Caco-2 (cell line): Measurements from ENCODE around the gene NFATC1. TPM values are rescaled to one million over a fixed set of nuclear protein-coding genes. Genes with fewer than 3 reads are reported as not detected.

Experiments
- BruUV-seq: library from RNA; stranded (reverse); fragments of 400-500 nt; replicated peaks from 2 replicates; lab custom pipeline; 2021; lab: Mats Ljungman, UMichigan
- CTCF ChIA-PET: fragments of 300-600 bp; sonication (Branson Sonifier 250); formaldehyde crosslinking; loops from one replicate; lab custom pipeline; 2022; ENCODE audit warnings: antibody characterized with exemption; lab: Charles Lee
- POLR2A ChIA-PET: fragments of 300-600 bp; sonication (Branson Sonifier 250); formaldehyde crosslinking; loops from one replicate; lab custom pipeline; 2022; ENCODE audit warnings: antibody characterized with exemption; lab: Charles Lee
- DNase-seq, 2 experiments: peaks; one replicate each; pipeline versions ENCODE4 v3.0.0 to v3.0.0-alpha.2; 2020 to 2022
- H3K27me3 ChIP-seq: replicated peaks from 2 replicates; pipeline ENCODE4 v1.6.0; 2011; ENCODE audit warnings: low read length; ENCODE audit not compliant: control insufficient read depth, insufficient read depth
- H3K36me3 ChIP-seq: 2 replicates; pipeline ENCODE4 v1.5.1; 2011; ENCODE audit warnings: low read length; ENCODE audit not compliant: control insufficient read depth, insufficient read depth
- H3K4me1 ChIP-seq: fragments of 250-450 bp; sonication (Bioruptor Pico); 2 replicates; pipeline ENCODE4 v1.5.1; 2020; ENCODE audit warnings: mild to moderate bottlenecking
- H3K4me3 ChIP-seq: 2 replicates; pipeline ENCODE4 v1.5.1; 2011; ENCODE audit warnings: low read depth, mild to moderate bottlenecking, control low read depth, low read length
- H3K9me3 ChIP-seq: fragments of 250-450 bp; sonication (Bioruptor Pico); 2 replicates; pipeline ENCODE4 v1.5.1; 2020; ENCODE audit warnings: mild to moderate bottlenecking, moderate library complexity
- H3K27ac Mint-ChIP-seq: one replicate; pipeline ENCODE4 v1.8.0; 2022; ENCODE audit warnings: mixed read lengths; ENCODE audit not compliant: unreplicated experiment
- H3K27me3 Mint-ChIP-seq: one replicate; pipeline ENCODE4 v1.8.0; 2022; ENCODE audit warnings: mixed read lengths; ENCODE audit not compliant: insufficient read depth, unreplicated experiment
- H3K36me3 Mint-ChIP-seq: one replicate; pipeline ENCODE4 v1.8.0; 2022; ENCODE audit warnings: mild to moderate bottlenecking, mixed read lengths; ENCODE audit not compliant: insufficient read depth, unreplicated experiment
- H3K4me1 Mint-ChIP-seq: one replicate; pipeline ENCODE4 v1.8.0; 2022; ENCODE audit warnings: low read depth, mixed read lengths; ENCODE audit not compliant: unreplicated experiment
- H3K4me3 Mint-ChIP-seq: one replicate; pipeline ENCODE4 v1.8.0; 2022; ENCODE audit warnings: mild to moderate bottlenecking, moderate library complexity, mixed read lengths; ENCODE audit not compliant: unreplicated experiment
- H3K9me3 Mint-ChIP-seq: one replicate; pipeline ENCODE4 v1.8.0; 2022; ENCODE audit warnings: mixed read lengths; ENCODE audit not compliant: unreplicated experiment
- intact Hi-C: fragments of 100-400 bp; cut with micrococcal nuclease; formaldehyde crosslinking; loops from one replicate; pipeline ENCODE4 v1.10.0; 2022; ENCODE audit not compliant: unreplicated experiment
- total RNA-seq: library from RNA; stranded (reverse); gene quantifications from 2 replicates; pipeline ENCODE4 v1.2.3, GENCODE V29; 2022
- TF ChIP-seq, protein P1 (sequence below), 2 experiments: fragments of 200-600 bp in 1 of 2; IDR thresholded peaks; 1 replicate in 1 of 2; 2 replicates in 1 of 2; pipeline versions ENCODE4 v1.5.1 to v1.8.0; 2011 to 2022; ENCODE audit warnings: antibody characterized with exemption in 1 of 2, control low read depth in 1 of 2, inconsistent platforms in 1 of 2, low read depth in 1 of 2, low read length in 1 of 2, mild to moderate bottlenecking in 1 of 2, moderate library complexity in 1 of 2; ENCODE audit not compliant: insufficient read depth in 1 of 2, severe bottlenecking in 1 of 2, unreplicated experiment in 1 of 2

NFATC1 gene
- total RNA-seq, 1 experiment from 2014 or later, result 0.66 TPM

DNA sequence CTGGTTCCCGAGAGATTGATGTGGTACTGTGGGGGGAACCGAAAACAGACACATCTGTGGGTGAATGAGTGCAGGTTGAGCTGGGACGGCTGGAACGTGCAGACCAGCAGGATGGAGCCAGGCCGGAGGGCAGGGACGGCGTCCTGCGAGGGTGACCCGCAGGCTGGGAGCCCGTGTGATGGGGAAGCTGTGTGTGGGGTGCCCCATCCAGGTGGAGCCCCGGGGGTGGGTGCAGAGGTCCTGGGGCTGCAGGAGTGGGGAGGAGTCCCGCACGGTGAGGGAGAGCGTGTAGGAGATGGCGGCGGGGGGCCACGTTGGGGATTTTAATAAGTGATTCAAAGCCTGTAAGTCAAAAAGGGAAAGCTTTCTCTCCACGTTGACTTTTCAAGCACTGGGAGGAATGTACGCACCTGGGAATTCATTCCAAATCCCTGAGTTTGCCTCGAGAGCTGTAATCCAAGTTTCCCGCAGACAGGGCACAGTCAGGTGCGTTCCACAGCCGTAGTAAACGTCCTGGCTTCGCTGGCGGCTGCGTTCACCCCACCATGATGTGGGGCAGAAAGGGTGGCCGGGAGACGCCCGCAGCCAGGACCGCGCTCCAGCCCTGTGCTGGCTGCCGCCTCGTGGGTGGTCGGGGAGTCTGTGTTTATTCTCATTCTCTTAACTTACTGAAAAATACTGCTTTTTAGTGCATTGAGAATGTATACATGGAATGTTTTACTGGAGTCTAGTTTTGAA is 54.0 kb downstream of the NFATC1 start:
- Mint-ChIP-seq H3K4me1 (no peaks in the 10 kb centered on the region), H3K27me3 (no peaks in the 10 kb centered on the region), H3K4me3 (no peak overlapping the region), H3K27ac (no peak overlapping the region), H3K9me3 (no peaks in the 10 kb centered on the region), H3K36me3 (no peaks in the 10 kb centered on the region)
- H3K27me3 ChIP-seq, result no peaks in the 10 kb centered on the region
- H3K9me3 ChIP-seq, result no peaks in the 10 kb centered on the region
- BruUV-seq, result no TSS peak
- H3K4me1 ChIP-seq, result no peaks in the 10 kb centered on the region
- DNase-seq, result no peak
- no peak overlapping the region for H3K4me3 ChIP-seq
- TF ChIP-seq, protein P1, sequence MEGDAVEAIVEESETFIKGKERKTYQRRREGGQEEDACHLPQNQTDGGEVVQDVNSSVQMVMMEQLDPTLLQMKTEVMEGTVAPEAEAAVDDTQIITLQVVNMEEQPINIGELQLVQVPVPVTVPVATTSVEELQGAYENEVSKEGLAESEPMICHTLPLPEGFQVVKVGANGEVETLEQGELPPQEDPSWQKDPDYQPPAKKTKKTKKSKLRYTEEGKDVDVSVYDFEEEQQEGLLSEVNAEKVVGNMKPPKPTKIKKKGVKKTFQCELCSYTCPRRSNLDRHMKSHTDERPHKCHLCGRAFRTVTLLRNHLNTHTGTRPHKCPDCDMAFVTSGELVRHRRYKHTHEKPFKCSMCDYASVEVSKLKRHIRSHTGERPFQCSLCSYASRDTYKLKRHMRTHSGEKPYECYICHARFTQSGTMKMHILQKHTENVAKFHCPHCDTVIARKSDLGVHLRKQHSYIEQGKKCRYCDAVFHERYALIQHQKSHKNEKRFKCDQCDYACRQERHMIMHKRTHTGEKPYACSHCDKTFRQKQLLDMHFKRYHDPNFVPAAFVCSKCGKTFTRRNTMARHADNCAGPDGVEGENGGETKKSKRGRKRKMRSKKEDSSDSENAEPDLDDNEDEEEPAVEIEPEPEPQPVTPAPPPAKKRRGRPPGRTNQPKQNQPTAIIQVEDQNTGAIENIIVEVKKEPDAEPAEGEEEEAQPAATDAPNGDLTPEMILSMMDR (IDR thresholded peaks at IDR 0.05; ENCODE audit: insufficient read depth in 1 of 2, low read depth in 1 of 2, low read length in 1 of 2, severe bottlenecking in 1 of 2, unreplicated experiment in 1 of 2), result no peak
- POLR2A ChIA-PET, result no interaction called here
- H3K36me3 ChIP-seq, result no peaks in the 10 kb centered on the region
- CTCF ChIA-PET, result no interaction called here
- intact Hi-C loops, result no loop called here

DNA sequence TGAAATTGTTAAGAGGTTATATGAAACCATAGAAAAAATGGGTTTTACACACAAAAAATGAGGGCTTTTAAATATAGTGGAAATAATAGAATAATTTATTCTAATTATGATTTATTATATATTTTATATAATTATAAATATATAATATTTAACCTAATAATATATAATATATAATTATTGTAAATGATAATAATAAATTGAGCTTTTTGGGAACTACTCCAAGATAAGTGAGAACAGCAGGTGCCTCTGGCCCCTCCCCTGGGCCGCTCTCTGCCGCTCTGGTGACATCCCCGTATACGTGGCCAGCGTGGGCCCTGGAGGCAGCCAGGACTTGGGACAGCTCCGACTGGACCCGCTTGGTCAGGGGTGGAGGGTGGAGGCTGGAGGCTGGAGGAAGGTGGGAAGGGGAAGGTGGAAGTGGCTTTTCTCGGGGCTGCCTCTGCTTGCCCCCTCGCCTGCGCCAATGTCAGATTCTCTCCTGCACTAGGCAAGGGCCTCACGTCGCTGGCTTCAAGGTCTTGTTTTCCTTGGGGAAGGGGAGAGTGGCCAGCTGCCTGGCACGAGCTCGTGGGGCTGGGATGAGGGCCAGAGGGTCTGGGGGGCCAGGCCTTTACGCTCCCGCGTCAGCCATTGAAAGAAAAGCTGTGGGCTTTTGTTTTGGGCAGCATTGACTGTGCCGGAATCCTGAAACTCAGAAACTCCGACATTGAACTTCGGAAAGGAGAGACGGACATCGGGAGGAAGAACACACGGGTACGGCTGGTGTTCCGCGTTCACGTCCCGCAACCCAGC is 54.8 kb downstream of the NFATC1 start:
- H3K36me3 Mint-ChIP-seq, result no peaks in the 10 kb centered on the region
- BruUV-seq, result no TSS peak
- Histone ChIP-seq H3K27me3 (no peaks in the 10 kb centered on the region), H3K4me1 (no peaks in the 10 kb centered on the region), H3K4me3 (no peak overlapping the region), H3K9me3 (no peaks in the 10 kb centered on the region), H3K36me3 (no peaks in the 10 kb centered on the region)
- H3K4me3 Mint-ChIP-seq, result no peak overlapping the region
- H3K27ac Mint-ChIP-seq, result no peak overlapping the region
- H3K9me3 Mint-ChIP-seq, result no peaks in the 10 kb centered on the region
- no peaks in the 10 kb centered on the region for H3K4me1 Mint-ChIP-seq
- H3K27me3 Mint-ChIP-seq, result no peaks in the 10 kb centered on the region
- POLR2A ChIA-PET, result no interaction called here
- TF ChIP-seq, protein P1 (IDR thresholded peaks at IDR 0.05; ENCODE audit: insufficient read depth in 1 of 2, low read depth in 1 of 2, low read length in 1 of 2, severe bottlenecking in 1 of 2, unreplicated experiment in 1 of 2), result no peak
- intact Hi-C loops, result no loop called here
- CTCF ChIA-PET, result no interaction called here
- DNase-seq, result no peak

DNA sequence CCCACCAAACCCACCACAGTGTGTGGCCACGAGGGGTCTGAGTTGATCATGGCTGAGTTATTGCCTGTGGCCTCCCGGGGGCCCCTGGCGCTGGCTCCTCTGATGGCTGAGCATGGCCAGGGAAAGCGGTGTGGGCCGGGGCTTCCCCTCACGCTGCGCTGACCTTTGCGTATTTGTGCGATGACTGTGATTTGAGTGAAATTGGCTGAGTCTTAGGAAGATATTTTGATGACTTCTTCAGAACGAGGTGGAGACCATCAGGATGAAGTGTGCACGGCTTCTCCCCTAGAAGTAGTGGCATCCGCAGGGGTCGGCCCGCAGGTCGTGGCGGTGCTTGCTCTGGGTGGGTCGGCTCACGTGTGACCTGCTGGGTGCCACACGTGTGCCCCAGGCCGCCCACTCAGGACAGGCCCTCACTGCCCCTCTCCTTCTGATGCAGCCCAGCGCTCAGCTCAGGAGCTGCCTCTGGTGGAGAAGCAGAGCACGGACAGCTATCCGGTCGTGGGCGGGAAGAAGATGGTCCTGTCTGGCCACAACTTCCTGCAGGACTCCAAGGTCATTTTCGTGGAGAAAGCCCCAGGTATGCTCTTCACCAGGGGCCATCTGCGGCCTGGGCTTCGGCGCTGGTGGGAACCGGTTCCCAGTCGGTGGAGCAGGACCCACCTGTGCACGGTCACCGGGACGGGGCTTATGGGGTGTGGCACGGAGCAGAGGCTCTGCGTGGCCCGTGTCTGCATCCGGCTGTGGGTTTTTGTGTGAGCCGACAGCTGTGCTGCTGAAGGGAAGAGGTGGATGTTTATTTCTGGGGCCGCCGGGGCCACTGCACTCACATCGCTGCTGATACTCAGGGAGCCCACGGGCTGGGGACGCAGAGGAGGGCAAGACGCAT is 55.8 kb downstream of the NFATC1 start:
- H3K9me3 ChIP-seq, result no peaks in the 10 kb centered on the region
- TF ChIP-seq, protein P1 (IDR thresholded peaks at IDR 0.05; ENCODE audit: insufficient read depth in 1 of 2, low read depth in 1 of 2, low read length in 1 of 2, severe bottlenecking in 1 of 2, unreplicated experiment in 1 of 2), result no peak
- intact Hi-C loops, result no loop called here
- H3K4me1 ChIP-seq, result no peaks in the 10 kb centered on the region
- CTCF ChIA-PET, result no interaction called here
- H3K27me3 ChIP-seq, result no peaks in the 10 kb centered on the region
- Mint-ChIP-seq H3K4me3 (no peak overlapping the region), H3K27me3 (no peaks in the 10 kb centered on the region), H3K36me3 (no peaks in the 10 kb centered on the region), H3K27ac (no peak overlapping the region), H3K9me3 (no peaks in the 10 kb centered on the region), H3K4me1 (no peaks in the 10 kb centered on the region)
- no peak overlapping the region for H3K4me3 ChIP-seq
- no TSS peak for BruUV-seq
- no peak for DNase-seq
- POLR2A ChIA-PET, result no interaction called here
- no peaks in the 10 kb centered on the region for H3K36me3 ChIP-seq
